Measurements from ENCODE around the gene BHLHE23. TPM values are rescaled to one million over a fixed set of nuclear protein-coding genes. Genes with fewer than 3 reads are reported as not detected.

Gene BHLHE23
- total and polyA plus RNA-seq, 2 donors (not counting 1 experiment from before 2014, with no cell fraction given): not detected

GRCh38 chr20:63020681-63021080, 13.9 kb upstream of the BHLHE23 start:
- Histone ChIP-seq H3K4me3 (replicated peaks in 1 of 4; ENCODE audit: control extremely low read depth in 1 of 4, insufficient read depth in 1 of 4, low read depth in 3 of 4, low read length in 4 of 4) (no peak overlapping the region), H3K27ac (ENCODE audit: insufficient read depth, low read length) (no peak overlapping the region), H3K79me2 (ENCODE audit: control insufficient read depth, insufficient read depth, low read length) (no peaks in the 10 kb centered on the region), H3K4me1 (ENCODE audit: control insufficient read depth, extremely low read depth, insufficient read depth, low read length) (no peaks in the 10 kb centered on the region), H3K36me3 (ENCODE audit: control insufficient read depth, insufficient read depth, low read length) (no peaks in the 10 kb centered on the region), H3K9me3 (ENCODE audit: control insufficient read depth, insufficient read depth, low read depth, low read length) (no peaks in the 10 kb centered on the region), H3K9ac (ENCODE audit: insufficient read depth, low read length) (no peak overlapping the region), H4K20me1 (ENCODE audit: control insufficient read depth, extremely low read depth, insufficient read depth, low read length) (no peaks in the 10 kb centered on the region), H3K27me3 (ENCODE audit: control insufficient read depth, insufficient read depth, low read length) (peaks cover 38% of the 10 kb centered on the region), H2AFZ (ENCODE audit: low read length) (no peak overlapping the region), H3K4me2 (ENCODE audit: extremely low read depth, insufficient read depth, low read length) (no peak overlapping the region)
- TF ChIP-seq EZH2 (IDR thresholded peaks at IDR 0.05; ENCODE audit: low read length, missing control alignments) (no peak), CTCF (conservative IDR thresholded peaks at IDR 0.05 in 1 of 2, IDR thresholded peaks at IDR 0.05 in 1 of 2; ENCODE audit: low read depth in 1 of 2, low read length in 2 of 2) (no peak)
- DNase-seq (ENCODE audit: low read depth in 2 of 2): no peak

GRCh38 chr20:63017826-63018411, 11.2 kb upstream of the BHLHE23 start:
- Histone ChIP-seq H3K4me3 (replicated peaks in 1 of 4; ENCODE audit: control extremely low read depth in 1 of 4, insufficient read depth in 1 of 4, low read depth in 3 of 4, low read length in 4 of 4) (no peak overlapping the region), H3K27me3 (ENCODE audit: control insufficient read depth, insufficient read depth, low read length) (peaks cover 36% of the 10 kb centered on the region), H3K4me2 (ENCODE audit: extremely low read depth, insufficient read depth, low read length) (no peak overlapping the region), H3K9ac (ENCODE audit: insufficient read depth, low read length) (no peak overlapping the region), H3K79me2 (ENCODE audit: control insufficient read depth, insufficient read depth, low read length) (no peaks in the 10 kb centered on the region), H3K4me1 (ENCODE audit: control insufficient read depth, extremely low read depth, insufficient read depth, low read length) (no peaks in the 10 kb centered on the region), H2AFZ (ENCODE audit: low read length) (no peak overlapping the region), H3K27ac (ENCODE audit: insufficient read depth, low read length) (no peak overlapping the region), H4K20me1 (ENCODE audit: control insufficient read depth, extremely low read depth, insufficient read depth, low read length) (no peaks in the 10 kb centered on the region), H3K9me3 (ENCODE audit: control insufficient read depth, insufficient read depth, low read depth, low read length) (no peaks in the 10 kb centered on the region), H3K36me3 (ENCODE audit: control insufficient read depth, insufficient read depth, low read length) (no peaks in the 10 kb centered on the region)
- TF ChIP-seq CTCF (conservative IDR thresholded peaks at IDR 0.05 in 1 of 2, IDR thresholded peaks at IDR 0.05 in 1 of 2; ENCODE audit: low read depth in 1 of 2, low read length in 2 of 2): no peak
- no peak for TF ChIP-seq EZH2 (IDR thresholded peaks at IDR 0.05; ENCODE audit: low read length, missing control alignments)
- DNase-seq (ENCODE audit: low read depth in 2 of 2): no peak

GRCh38 chr20:63017076-63017825, 10.5 kb upstream of the BHLHE23 start:
- H3K4me3 ChIP-seq (replicated peaks in 1 of 4; ENCODE audit: control extremely low read depth in 1 of 4, insufficient read depth in 1 of 4, low read depth in 3 of 4, low read length in 4 of 4): no peak overlapping the region
- H3K9ac ChIP-seq (ENCODE audit: insufficient read depth, low read length): no peak overlapping the region
- peaks cover 40% of the 10 kb centered on the region for H3K27me3 ChIP-seq (ENCODE audit: control insufficient read depth, insufficient read depth, low read length)
- no peak overlapping the region for H2AFZ ChIP-seq (ENCODE audit: low read length)
- no peaks in the 10 kb centered on the region for H3K9me3 ChIP-seq (ENCODE audit: control insufficient read depth, insufficient read depth, low read depth, low read length)
- no peaks in the 10 kb centered on the region for H3K36me3 ChIP-seq (ENCODE audit: control insufficient read depth, insufficient read depth, low read length)
- H4K20me1 ChIP-seq (ENCODE audit: control insufficient read depth, extremely low read depth, insufficient read depth, low read length): no peaks in the 10 kb centered on the region
- H3K4me2 ChIP-seq (ENCODE audit: extremely low read depth, insufficient read depth, low read length): no peak overlapping the region
- H3K27ac ChIP-seq (ENCODE audit: insufficient read depth, low read length): no peak overlapping the region
- H3K4me1 ChIP-seq (ENCODE audit: control insufficient read depth, extremely low read depth, insufficient read depth, low read length): no peaks in the 10 kb centered on the region
- no peak for DNase-seq (ENCODE audit: low read depth in 2 of 2)
- H3K79me2 ChIP-seq (ENCODE audit: control insufficient read depth, insufficient read depth, low read length): no peaks in the 10 kb centered on the region
- no peak for TF ChIP-seq CTCF (conservative IDR thresholded peaks at IDR 0.05 in 1 of 2, IDR thresholded peaks at IDR 0.05 in 1 of 2; ENCODE audit: low read depth in 1 of 2, low read length in 2 of 2)
- TF ChIP-seq EZH2 (IDR thresholded peaks at IDR 0.05; ENCODE audit: low read length, missing control alignments): no peak
